ENCODE measurements around the gene SIAE.

The SIAE gene

GRCh38 chr11:124669193-124669592, 4.3 kb downstream of the SIAE start:
- DNase-seq (ENCODE audit: insufficient read length, low spot score) (peak; percentile 51), FAIRE-seq (no peak)
- TF ChIP-seq CTCF (IDR thresholded peaks at IDR 0.05; ENCODE audit: insufficient read depth, missing control alignments), result peak; percentile 87

GRCh38 chr11:124667601-124668000, 5.9 kb downstream of the SIAE start:
- FAIRE-seq (no peak), DNase-seq (ENCODE audit: insufficient read length, low spot score) (no peak)
- TF ChIP-seq CTCF (IDR thresholded peaks at IDR 0.05; ENCODE audit: insufficient read depth, missing control alignments), result no peak

- no peak for FAIRE-seq
Observed at GRCh38 chr11:124663861-124664260, 9.7 kb downstream of the SIAE start.

GRCh38 chr11:124662106-124662505, 11.4 kb downstream of the SIAE start:
- TF ChIP-seq CTCF (IDR thresholded peaks at IDR 0.05; ENCODE audit: insufficient read depth, missing control alignments), result no peak
- FAIRE-seq (no peak), DNase-seq (ENCODE audit: insufficient read length, low spot score) (no peak)

More at GRCh38 chr11:124663861-124664260, 9.7 kb downstream of the SIAE start:
- TF ChIP-seq CTCF (IDR thresholded peaks at IDR 0.05; ENCODE audit: insufficient read depth, missing control alignments), result no peak
- DNase-seq (ENCODE audit: insufficient read length, low spot score), result no peak

GRCh38 chr11:124661553-124661952, 12.0 kb downstream of the SIAE start:
- no peak for TF ChIP-seq CTCF (IDR thresholded peaks at IDR 0.05; ENCODE audit: insufficient read depth, missing control alignments)
- FAIRE-seq (no peak), DNase-seq (ENCODE audit: insufficient read length, low spot score) (no peak)

GRCh38 chr11:124658986-124659385, 14.6 kb downstream of the SIAE start:
- FAIRE-seq (no peak), DNase-seq (ENCODE audit: insufficient read length, low spot score) (no peak)
- TF ChIP-seq CTCF (IDR thresholded peaks at IDR 0.05; ENCODE audit: insufficient read depth, missing control alignments), result no peak

GRCh38 chr11:124658501-124658900, 15.0 kb downstream of the SIAE start:
- DNase-seq (ENCODE audit: insufficient read length, low spot score) (no peak), FAIRE-seq (no peak)
- no peak for TF ChIP-seq CTCF (IDR thresholded peaks at IDR 0.05; ENCODE audit: insufficient read depth, missing control alignments)

Measured in D721Med (cell line).